WTC11 (cell line): ENCODE measurements around the gene RIC1. TPM values are rescaled to one million over a fixed set of nuclear protein-coding genes. Genes with fewer than 3 reads are reported as not detected.

Source experiments
- ATAC-seq: fragments of 200-7000 bp; cut with Tn5 transposase; 2 replicates; pipeline ENCODE4 v1.10.0; 2021; ENCODE audit warnings: mild to moderate bottlenecking, moderate library complexity
- CTCF ChIA-PET: fragments of 300-600 bp; sonication (Branson Sonifier 250); formaldehyde crosslinking; loops from one replicate; lab custom pipeline; 2021; ENCODE audit warnings: antibody characterized with exemption; lab: Charles Lee
- POLR2A ChIA-PET: fragments of 350-600 bp; sonication (Branson Sonifier 250); formaldehyde crosslinking; loops from one replicate; lab custom pipeline; 2021; ENCODE audit warnings: antibody characterized with exemption; lab: Charles Lee
- DNase-seq: peaks from one replicate; pipeline ENCODE4 v3.0.0; 2021; ENCODE audit warnings: low spot score
- H3K27ac Mint-ChIP-seq: 2 replicates; pipeline ENCODE4 v1.8.0; 2021; ENCODE audit warnings: mixed read lengths
- H3K27me3 Mint-ChIP-seq: 2 replicates; pipeline ENCODE4 v1.8.0; 2021; ENCODE audit warnings: low read depth, mild to moderate bottlenecking, moderate library complexity, mixed read lengths
- H3K36me3 Mint-ChIP-seq: 2 replicates; pipeline ENCODE4 v1.8.0; 2021; ENCODE audit warnings: mixed read lengths
- H3K4me1 Mint-ChIP-seq: 2 replicates; pipeline ENCODE4 v1.8.0; 2022; ENCODE audit warnings: mixed read lengths
- H3K4me3 Mint-ChIP-seq: 2 replicates; pipeline ENCODE4 v1.8.0; 2021; ENCODE audit warnings: mild to moderate bottlenecking, moderate library complexity, mixed read lengths
- H3K9me3 Mint-ChIP-seq: 2 replicates; pipeline ENCODE4 v1.8.0; 2021; ENCODE audit warnings: mixed read lengths
- ATF1 ChIP-seq: sonication (generic); formaldehyde crosslinking; IDR thresholded peaks from 2 replicates; pipeline ENCODE4 v1.8.1; 2023; ENCODE audit warnings: mild to moderate bottlenecking, moderate library complexity, missing genetic modification reagents
- CREB1 ChIP-seq: sonication (generic); formaldehyde crosslinking; IDR thresholded peaks from 2 replicates; pipeline ENCODE4 v1.8.0; 2023; ENCODE audit warnings: mild to moderate bottlenecking, missing genetic modification reagents
- ELF4 ChIP-seq: sonication (generic); formaldehyde crosslinking; IDR thresholded peaks from 2 replicates; pipeline ENCODE4 v1.8.1; 2022; ENCODE audit warnings: low read depth, mild to moderate bottlenecking, moderate library complexity, missing genetic modification reagents
- HMGA2 ChIP-seq: fragments of 250-450 bp; sonication (Bioruptor Pico); IDR thresholded peaks from 2 replicates; pipeline ENCODE4 v1.4.0; 2021; ENCODE audit warnings: mild to moderate bottlenecking, moderate library complexity
- NR2C2 ChIP-seq: sonication (generic); formaldehyde crosslinking; IDR thresholded peaks from 2 replicates; pipeline ENCODE4 v1.8.0; 2022; ENCODE audit warnings: mild to moderate bottlenecking, missing genetic modification reagents
- OVOL2 ChIP-seq: fragments of 250-450 bp; sonication (Bioruptor Pico); IDR thresholded peaks from 2 replicates; pipeline ENCODE4 v1.9.0; 2021; ENCODE audit warnings: mild to moderate bottlenecking, borderline replicate concordance
- PRRX2 ChIP-seq: fragments of 250-450 bp; sonication (Bioruptor Pico); IDR thresholded peaks from 2 replicates; pipeline ENCODE4 v1.8.0; 2021; ENCODE audit warnings: mild to moderate bottlenecking
- RELA ChIP-seq: sonication (generic); formaldehyde crosslinking; IDR thresholded peaks from 2 replicates; pipeline ENCODE4 v1.8.1; 2022; ENCODE audit warnings: missing genetic modification reagents, mild to moderate bottlenecking, borderline replicate concordance
- RORB ChIP-seq: fragments of 250-450 bp; sonication (Bioruptor Pico); IDR thresholded peaks from 2 replicates; pipeline ENCODE4 v1.9.0; 2021; ENCODE audit warnings: mild to moderate bottlenecking
- TEAD1 ChIP-seq: sonication (generic); formaldehyde crosslinking; IDR thresholded peaks from 2 replicates; pipeline ENCODE4 v1.8.0; 2022; ENCODE audit warnings: mild to moderate bottlenecking, missing genetic modification reagents
- ZBTB21 ChIP-seq: sonication (generic); formaldehyde crosslinking; IDR thresholded peaks from 2 replicates; pipeline ENCODE4 v1.8.1; 2023; ENCODE audit warnings: mild to moderate bottlenecking, missing genetic modification reagents, borderline replicate concordance
- total RNA-seq: library from RNA; stranded (reverse); gene quantifications from 3 replicates; pipeline ENCODE4 v1.2.3, GENCODE V29; 2021
- TF ChIP-seq, protein P1 (sequence below): sonication (generic); formaldehyde crosslinking; IDR thresholded peaks from 2 replicates; pipeline ENCODE4 v1.8.1; 2023; ENCODE audit warnings: mild to moderate bottlenecking, missing genetic modification reagents, moderate library complexity
- TF ChIP-seq, protein P2 (sequence below): fragments of 250-450 bp; sonication (Bioruptor Pico); IDR thresholded peaks from 2 replicates; pipeline ENCODE4 v1.9.0; 2021; ENCODE audit warnings: mild to moderate bottlenecking
- TF ChIP-seq, protein P3 (sequence below): sonication (generic); formaldehyde crosslinking; IDR thresholded peaks from 2 replicates; pipeline ENCODE4 v1.8.1; 2022; ENCODE audit warnings: low read depth, missing genetic modification reagents, borderline replicate concordance
- TF ChIP-seq, protein P4 (sequence below): fragments of 250-450 bp; sonication (Bioruptor Pico); IDR thresholded peaks from 2 replicates; pipeline ENCODE4 v1.9.0; 2021; ENCODE audit warnings: mild to moderate bottlenecking, borderline replicate concordance
- TF ChIP-seq, protein P5 (sequence below): sonication (generic); formaldehyde crosslinking; conservative IDR thresholded peaks from 2 replicates; pipeline ENCODE4 v1.8.1; 2022; ENCODE audit warnings: mild to moderate bottlenecking, missing genetic modification reagents
- TF ChIP-seq, protein P6 (sequence below): fragments of 250-450 bp; sonication (Bioruptor Pico); IDR thresholded peaks from 2 replicates; pipeline ENCODE4 v1.9.0; 2021; ENCODE audit warnings: moderate library complexity, mild to moderate bottlenecking, inconsistent platforms, borderline replicate concordance
- TF ChIP-seq, protein P7 (sequence below): fragments of 250-450 bp; sonication (Bioruptor Pico); IDR thresholded peaks from 2 replicates; pipeline ENCODE4 v1.9.0; 2021; ENCODE audit warnings: mild to moderate bottlenecking
- TF ChIP-seq, protein P8 (sequence below): sonication (generic); formaldehyde crosslinking; IDR thresholded peaks from 2 replicates; pipeline ENCODE4 v1.8.0; 2023; ENCODE audit warnings: missing genetic modification reagents, mild to moderate bottlenecking, borderline replicate concordance
- TF ChIP-seq, protein P9 (sequence below): fragments of 200-600 bp; IDR thresholded peaks from 2 replicates; pipeline ENCODE4 v1.8.0; 2022; ENCODE audit warnings: antibody characterized with exemption

RIC1 gene
- total RNA-seq, 1 experiment from 2014 or later: 18.9 TPM

DNA sequence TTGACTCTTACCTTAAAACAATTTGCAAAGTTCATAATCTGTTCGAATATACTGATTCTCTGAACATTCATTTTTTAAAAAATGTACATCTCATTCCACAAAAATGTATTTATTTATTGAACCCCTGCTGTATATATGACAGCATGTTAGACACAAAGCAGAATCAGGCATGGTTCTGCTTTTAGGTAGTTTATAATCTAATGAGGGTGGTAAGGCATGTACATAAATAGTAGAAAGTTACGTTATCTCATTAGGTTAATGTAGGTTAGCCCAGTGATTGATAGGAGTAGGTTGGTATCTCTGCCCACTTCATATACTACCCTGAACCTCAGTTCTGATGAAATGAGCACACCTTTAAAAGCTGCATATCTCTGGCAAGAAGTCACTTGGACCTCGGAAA lies 114.2 kb downstream of the RIC1 start:
- ChIA-PET POLR2A (no interaction called here), CTCF (interaction anchor here (0.6 kb wide), 1 partner anchor 1084 kb away, joined by 3 read pairs; no protein-coding TSS in a partner anchor)
- H3K4me3 Mint-ChIP-seq: no peak overlapping the region

More for the DNA sequence above, 114.2 kb downstream of the RIC1 start:
- Mint-ChIP-seq H3K9me3 (no peaks in the 10 kb centered on the region), H3K27me3 (no peaks in the 10 kb centered on the region), H3K4me1 (no peaks in the 10 kb centered on the region), H3K36me3 (peaks cover 21% of the 10 kb centered on the region), H3K27ac (no peak overlapping the region)
- ATAC-seq (no peak), DNase-seq (no peak)
- TF ChIP-seq, protein P1, sequence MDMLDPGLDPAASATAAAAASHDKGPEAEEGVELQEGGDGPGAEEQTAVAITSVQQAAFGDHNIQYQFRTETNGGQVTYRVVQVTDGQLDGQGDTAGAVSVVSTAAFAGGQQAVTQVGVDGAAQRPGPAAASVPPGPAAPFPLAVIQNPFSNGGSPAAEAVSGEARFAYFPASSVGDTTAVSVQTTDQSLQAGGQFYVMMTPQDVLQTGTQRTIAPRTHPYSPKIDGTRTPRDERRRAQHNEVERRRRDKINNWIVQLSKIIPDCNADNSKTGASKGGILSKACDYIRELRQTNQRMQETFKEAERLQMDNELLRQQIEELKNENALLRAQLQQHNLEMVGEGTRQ: no peak
- TF ChIP-seq HMGA2 (CRISPR knock-in tag) (no peak), NR2C2 (CRISPR knock-in tag) (no peak), ELF4 (CRISPR knock-in tag) (no peak), OVOL2 (CRISPR knock-in tag) (no peak), RORB (CRISPR knock-in tag) (no peak), CREB1 (no peak), RELA (CRISPR knock-in tag) (no peak), TEAD1 (CRISPR knock-in tag) (no peak), ZBTB21 (CRISPR knock-in tag) (no peak), ATF1 (CRISPR knock-in tag) (no peak), PRRX2 (CRISPR knock-in tag) (no peak)
- TF ChIP-seq, protein P2, sequence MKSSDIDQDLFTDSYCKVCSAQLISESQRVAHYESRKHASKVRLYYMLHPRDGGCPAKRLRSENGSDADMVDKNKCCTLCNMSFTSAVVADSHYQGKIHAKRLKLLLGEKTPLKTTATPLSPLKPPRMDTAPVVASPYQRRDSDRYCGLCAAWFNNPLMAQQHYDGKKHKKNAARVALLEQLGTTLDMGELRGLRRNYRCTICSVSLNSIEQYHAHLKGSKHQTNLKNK: no peak
- TF ChIP-seq, protein P3, sequence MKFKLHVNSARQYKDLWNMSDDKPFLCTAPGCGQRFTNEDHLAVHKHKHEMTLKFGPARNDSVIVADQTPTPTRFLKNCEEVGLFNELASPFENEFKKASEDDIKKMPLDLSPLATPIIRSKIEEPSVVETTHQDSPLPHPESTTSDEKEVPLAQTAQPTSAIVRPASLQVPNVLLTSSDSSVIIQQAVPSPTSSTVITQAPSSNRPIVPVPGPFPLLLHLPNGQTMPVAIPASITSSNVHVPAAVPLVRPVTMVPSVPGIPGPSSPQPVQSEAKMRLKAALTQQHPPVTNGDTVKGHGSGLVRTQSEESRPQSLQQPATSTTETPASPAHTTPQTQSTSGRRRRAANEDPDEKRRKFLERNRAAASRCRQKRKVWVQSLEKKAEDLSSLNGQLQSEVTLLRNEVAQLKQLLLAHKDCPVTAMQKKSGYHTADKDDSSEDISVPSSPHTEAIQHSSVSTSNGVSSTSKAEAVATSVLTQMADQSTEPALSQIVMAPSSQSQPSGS (CRISPR knock-in tag): no peak
- TF ChIP-seq, protein P4, sequence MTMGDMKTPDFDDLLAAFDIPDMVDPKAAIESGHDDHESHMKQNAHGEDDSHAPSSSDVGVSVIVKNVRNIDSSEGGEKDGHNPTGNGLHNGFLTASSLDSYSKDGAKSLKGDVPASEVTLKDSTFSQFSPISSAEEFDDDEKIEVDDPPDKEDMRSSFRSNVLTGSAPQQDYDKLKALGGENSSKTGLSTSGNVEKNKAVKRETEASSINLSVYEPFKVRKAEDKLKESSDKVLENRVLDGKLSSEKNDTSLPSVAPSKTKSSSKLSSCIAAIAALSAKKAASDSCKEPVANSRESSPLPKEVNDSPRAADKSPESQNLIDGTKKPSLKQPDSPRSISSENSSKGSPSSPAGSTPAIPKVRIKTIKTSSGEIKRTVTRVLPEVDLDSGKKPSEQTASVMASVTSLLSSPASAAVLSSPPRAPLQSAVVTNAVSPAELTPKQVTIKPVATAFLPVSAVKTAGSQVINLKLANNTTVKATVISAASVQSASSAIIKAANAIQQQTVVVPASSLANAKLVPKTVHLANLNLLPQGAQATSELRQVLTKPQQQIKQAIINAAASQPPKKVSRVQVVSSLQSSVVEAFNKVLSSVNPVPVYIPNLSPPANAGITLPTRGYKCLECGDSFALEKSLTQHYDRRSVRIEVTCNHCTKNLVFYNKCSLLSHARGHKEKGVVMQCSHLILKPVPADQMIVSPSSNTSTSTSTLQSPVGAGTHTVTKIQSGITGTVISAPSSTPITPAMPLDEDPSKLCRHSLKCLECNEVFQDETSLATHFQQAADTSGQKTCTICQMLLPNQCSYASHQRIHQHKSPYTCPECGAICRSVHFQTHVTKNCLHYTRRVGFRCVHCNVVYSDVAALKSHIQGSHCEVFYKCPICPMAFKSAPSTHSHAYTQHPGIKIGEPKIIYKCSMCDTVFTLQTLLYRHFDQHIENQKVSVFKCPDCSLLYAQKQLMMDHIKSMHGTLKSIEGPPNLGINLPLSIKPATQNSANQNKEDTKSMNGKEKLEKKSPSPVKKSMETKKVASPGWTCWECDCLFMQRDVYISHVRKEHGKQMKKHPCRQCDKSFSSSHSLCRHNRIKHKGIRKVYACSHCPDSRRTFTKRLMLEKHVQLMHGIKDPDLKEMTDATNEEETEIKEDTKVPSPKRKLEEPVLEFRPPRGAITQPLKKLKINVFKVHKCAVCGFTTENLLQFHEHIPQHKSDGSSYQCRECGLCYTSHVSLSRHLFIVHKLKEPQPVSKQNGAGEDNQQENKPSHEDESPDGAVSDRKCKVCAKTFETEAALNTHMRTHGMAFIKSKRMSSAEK (CRISPR knock-in tag): no peak
- TF ChIP-seq, protein P5, sequence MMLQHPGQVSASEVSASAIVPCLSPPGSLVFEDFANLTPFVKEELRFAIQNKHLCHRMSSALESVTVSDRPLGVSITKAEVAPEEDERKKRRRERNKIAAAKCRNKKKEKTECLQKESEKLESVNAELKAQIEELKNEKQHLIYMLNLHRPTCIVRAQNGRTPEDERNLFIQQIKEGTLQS (CRISPR knock-in tag): no peak
- TF ChIP-seq, protein P6, sequence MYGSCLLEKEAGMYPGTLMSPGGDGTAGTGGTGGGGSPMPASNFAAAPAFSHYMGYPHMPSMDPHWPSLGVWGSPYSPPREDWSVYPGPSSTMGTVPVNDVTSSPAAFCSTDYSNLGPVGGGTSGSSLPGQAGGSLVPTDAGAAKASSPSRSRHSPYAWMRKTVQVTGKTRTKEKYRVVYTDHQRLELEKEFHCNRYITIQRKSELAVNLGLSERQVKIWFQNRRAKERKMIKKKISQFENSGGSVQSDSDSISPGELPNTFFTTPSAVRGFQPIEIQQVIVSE (CRISPR knock-in tag): no peak
- TF ChIP-seq, protein P7, sequence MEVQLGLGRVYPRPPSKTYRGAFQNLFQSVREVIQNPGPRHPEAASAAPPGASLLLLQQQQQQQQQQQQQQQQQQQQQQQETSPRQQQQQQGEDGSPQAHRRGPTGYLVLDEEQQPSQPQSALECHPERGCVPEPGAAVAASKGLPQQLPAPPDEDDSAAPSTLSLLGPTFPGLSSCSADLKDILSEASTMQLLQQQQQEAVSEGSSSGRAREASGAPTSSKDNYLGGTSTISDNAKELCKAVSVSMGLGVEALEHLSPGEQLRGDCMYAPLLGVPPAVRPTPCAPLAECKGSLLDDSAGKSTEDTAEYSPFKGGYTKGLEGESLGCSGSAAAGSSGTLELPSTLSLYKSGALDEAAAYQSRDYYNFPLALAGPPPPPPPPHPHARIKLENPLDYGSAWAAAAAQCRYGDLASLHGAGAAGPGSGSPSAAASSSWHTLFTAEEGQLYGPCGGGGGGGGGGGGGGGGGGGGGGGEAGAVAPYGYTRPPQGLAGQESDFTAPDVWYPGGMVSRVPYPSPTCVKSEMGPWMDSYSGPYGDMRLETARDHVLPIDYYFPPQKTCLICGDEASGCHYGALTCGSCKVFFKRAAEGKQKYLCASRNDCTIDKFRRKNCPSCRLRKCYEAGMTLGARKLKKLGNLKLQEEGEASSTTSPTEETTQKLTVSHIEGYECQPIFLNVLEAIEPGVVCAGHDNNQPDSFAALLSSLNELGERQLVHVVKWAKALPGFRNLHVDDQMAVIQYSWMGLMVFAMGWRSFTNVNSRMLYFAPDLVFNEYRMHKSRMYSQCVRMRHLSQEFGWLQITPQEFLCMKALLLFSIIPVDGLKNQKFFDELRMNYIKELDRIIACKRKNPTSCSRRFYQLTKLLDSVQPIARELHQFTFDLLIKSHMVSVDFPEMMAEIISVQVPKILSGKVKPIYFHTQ: no peak
- TF ChIP-seq, protein P8, sequence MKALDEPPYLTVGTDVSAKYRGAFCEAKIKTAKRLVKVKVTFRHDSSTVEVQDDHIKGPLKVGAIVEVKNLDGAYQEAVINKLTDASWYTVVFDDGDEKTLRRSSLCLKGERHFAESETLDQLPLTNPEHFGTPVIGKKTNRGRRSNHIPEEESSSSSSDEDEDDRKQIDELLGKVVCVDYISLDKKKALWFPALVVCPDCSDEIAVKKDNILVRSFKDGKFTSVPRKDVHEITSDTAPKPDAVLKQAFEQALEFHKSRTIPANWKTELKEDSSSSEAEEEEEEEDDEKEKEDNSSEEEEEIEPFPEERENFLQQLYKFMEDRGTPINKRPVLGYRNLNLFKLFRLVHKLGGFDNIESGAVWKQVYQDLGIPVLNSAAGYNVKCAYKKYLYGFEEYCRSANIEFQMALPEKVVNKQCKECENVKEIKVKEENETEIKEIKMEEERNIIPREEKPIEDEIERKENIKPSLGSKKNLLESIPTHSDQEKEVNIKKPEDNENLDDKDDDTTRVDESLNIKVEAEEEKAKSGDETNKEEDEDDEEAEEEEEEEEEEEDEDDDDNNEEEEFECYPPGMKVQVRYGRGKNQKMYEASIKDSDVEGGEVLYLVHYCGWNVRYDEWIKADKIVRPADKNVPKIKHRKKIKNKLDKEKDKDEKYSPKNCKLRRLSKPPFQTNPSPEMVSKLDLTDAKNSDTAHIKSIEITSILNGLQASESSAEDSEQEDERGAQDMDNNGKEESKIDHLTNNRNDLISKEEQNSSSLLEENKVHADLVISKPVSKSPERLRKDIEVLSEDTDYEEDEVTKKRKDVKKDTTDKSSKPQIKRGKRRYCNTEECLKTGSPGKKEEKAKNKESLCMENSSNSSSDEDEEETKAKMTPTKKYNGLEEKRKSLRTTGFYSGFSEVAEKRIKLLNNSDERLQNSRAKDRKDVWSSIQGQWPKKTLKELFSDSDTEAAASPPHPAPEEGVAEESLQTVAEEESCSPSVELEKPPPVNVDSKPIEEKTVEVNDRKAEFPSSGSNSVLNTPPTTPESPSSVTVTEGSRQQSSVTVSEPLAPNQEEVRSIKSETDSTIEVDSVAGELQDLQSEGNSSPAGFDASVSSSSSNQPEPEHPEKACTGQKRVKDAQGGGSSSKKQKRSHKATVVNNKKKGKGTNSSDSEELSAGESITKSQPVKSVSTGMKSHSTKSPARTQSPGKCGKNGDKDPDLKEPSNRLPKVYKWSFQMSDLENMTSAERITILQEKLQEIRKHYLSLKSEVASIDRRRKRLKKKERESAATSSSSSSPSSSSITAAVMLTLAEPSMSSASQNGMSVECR (CRISPR knock-in tag): no peak
- TF ChIP-seq, protein P9, sequence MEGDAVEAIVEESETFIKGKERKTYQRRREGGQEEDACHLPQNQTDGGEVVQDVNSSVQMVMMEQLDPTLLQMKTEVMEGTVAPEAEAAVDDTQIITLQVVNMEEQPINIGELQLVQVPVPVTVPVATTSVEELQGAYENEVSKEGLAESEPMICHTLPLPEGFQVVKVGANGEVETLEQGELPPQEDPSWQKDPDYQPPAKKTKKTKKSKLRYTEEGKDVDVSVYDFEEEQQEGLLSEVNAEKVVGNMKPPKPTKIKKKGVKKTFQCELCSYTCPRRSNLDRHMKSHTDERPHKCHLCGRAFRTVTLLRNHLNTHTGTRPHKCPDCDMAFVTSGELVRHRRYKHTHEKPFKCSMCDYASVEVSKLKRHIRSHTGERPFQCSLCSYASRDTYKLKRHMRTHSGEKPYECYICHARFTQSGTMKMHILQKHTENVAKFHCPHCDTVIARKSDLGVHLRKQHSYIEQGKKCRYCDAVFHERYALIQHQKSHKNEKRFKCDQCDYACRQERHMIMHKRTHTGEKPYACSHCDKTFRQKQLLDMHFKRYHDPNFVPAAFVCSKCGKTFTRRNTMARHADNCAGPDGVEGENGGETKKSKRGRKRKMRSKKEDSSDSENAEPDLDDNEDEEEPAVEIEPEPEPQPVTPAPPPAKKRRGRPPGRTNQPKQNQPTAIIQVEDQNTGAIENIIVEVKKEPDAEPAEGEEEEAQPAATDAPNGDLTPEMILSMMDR: no peak
